Subcutaneous adipose tissue (tissue), 4 donors: ENCODE data around the gene AMZ1. TPM values are rescaled to one million over a fixed set of nuclear protein-coding genes. Genes with fewer than 3 reads are reported as not detected.

ENCODE experiments used
- total RNA-seq, 4 donors: library from RNA; depleted of rRNA; stranded (reverse); fragments of >200 nt; gene quantifications; one replicate each; pipeline ENCODE4 v1.1.0, GENCODE V29; 2016
- TF ChIP-seq, protein P1 (sequence below): fragments of 450-650 bp; IDR thresholded peaks from one replicate; pipeline ENCODE4 v1.5.1; 2016; ENCODE audit warnings: low read depth, mild to moderate bottlenecking, control low read depth, antibody characterized with exemption, moderate library complexity

Gene AMZ1
- total RNA-seq, 4 donors from 2014 or later, result 0.19 to 0.68 (median 0.22) TPM; not detected in 1

DNA sequence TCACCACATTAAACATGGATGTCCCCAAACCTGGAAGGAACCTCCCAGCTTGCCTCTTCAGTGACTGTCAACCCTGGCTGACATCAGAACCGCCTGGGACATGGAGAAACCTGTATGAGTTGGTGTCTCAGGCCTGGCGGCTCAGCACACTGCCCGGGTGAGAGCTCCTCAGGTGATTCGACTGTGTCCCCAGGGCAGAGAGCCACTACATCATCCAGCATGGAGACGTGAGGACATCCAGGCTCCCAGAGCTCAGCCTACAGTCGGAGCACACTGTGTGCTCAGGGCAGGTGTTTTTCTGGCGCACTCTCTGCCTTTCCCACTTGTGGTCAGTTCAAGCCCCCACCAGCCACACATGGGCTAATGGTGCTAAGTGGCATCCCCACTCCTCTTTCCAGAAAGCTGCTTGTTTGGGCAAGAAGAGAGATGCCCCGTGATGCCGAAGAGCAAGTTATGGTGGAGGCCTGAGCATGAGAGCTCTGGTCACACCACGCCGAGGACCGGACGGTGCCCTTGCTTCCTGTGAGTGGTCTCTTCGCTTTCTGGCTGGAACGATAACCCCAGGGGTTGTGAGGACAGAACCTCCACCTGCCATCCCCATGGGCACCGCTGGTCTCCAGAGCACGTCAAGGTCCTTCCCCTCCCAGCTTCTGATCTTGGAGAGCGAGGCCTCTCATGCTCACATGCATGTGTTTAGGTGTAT is 38.5 kb downstream of the AMZ1 start:
- TF ChIP-seq, protein P1, sequence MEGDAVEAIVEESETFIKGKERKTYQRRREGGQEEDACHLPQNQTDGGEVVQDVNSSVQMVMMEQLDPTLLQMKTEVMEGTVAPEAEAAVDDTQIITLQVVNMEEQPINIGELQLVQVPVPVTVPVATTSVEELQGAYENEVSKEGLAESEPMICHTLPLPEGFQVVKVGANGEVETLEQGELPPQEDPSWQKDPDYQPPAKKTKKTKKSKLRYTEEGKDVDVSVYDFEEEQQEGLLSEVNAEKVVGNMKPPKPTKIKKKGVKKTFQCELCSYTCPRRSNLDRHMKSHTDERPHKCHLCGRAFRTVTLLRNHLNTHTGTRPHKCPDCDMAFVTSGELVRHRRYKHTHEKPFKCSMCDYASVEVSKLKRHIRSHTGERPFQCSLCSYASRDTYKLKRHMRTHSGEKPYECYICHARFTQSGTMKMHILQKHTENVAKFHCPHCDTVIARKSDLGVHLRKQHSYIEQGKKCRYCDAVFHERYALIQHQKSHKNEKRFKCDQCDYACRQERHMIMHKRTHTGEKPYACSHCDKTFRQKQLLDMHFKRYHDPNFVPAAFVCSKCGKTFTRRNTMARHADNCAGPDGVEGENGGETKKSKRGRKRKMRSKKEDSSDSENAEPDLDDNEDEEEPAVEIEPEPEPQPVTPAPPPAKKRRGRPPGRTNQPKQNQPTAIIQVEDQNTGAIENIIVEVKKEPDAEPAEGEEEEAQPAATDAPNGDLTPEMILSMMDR, result no peak

DNA sequence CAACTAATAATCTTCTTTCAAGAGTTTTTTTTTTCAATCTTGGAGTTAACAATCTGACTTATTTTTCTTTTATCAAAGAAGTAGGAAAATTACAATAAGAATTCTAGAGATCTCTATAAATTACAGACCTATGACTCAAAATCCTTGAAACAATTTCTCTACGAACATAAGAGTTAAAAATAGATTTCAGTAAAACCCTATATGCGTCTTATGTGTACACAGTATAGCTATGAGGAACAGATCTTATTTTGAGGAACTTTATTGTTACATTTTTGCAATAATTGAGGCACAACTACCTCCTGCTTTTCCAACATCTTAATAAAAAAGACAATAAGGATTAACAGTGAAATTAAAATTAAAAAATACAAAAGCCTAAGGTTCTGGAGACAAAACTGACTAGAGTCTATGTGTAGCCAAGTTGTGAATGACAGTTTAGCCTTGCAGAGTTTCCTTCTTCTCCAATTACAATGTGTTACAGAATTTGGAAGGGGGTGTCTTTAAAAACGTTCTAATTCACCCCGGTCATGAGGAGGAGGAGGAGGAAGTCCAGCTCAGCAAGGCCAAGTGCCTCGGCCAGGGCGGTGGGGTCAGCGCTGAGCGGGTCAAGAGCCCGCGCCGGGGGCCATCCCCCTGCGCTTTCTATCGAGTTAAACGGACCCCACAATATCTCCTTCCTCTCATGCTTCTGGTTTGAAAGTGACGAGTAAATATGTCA is 40.5 kb downstream of the AMZ1 start:
- TF ChIP-seq, protein P1, result no peak

DNA sequence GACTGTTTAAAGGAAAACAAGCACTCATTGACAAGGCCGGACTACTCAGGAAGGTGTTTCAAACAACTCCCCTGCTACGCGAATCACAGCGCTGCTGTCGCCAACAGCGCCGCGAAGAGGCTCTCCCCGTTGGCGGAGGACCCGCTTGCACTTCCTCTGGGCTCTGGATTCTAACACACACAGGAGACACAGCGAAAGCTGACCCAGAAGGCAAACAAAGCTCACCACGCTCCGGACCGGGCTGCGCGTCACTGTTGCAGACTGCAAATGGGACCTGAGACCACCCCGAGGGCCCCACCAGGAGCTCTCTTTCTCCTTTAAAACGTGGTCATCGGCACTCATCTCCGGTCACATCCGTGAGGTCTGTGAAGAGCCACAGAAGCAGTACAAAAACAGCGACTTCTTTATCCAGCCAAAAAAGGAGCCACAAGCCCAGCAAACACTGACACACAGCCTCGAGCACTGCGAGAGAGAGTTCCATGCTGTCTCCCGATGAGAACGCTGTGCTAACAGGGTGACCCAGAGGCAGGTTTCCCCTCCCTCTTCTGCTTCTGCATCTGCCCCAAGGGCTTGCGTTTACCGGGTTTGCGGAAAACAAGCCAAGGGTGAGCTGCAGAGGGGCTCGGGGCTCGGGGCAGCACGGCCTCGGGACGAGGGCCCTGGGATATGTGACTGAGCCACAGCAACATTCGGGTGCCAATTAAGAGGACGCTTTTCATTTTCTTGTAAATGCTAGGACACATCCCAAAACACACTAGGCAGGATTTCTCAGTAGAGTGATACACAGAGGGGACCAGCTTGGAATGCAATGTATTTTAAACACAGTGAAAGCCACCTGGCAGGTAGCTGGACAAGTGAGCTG is 41.3 kb downstream of the AMZ1 start:
- TF ChIP-seq, protein P1, result no peak

DNA sequence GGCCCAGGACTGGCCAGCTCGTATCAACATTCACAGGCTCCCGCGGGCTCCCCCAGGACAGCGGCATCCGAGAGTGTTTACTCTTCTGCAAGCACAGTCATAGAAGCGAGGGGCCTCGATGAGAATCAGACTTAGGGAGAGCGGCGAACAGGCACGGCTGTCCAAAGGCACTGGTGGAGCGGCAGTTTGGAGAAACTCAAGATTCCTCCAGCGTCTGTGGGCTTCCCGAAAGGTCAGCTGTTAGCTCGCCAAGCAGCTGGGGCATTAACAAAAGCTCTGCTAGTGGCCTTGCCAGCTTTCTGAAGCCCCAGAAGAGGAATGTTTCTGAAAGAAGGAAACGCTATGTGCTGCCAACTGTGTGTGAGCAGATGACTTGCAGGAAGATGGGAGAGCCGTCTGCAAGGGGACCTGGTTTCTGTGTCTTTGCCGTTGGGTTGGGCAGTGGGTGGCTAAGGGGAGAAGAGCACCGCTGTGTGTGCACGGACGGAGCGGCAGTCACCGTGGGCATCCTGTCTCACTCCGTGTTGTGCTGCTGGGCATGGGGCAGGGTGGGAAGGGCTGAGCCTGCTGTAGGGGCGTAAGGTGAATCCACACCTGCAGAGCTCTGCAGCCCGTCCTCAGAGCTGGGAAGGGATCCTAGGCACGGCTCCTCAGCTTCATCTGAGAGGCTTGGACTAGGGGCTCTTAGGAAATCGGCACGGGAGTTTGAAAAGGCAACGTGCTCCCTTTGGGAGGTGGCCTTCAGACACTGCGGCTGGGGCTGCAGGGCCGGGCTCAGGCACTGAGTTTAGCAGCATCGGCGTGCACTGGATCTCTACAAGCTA is 42.1 kb downstream of the AMZ1 start:
- TF ChIP-seq, protein P1, result no peak

DNA sequence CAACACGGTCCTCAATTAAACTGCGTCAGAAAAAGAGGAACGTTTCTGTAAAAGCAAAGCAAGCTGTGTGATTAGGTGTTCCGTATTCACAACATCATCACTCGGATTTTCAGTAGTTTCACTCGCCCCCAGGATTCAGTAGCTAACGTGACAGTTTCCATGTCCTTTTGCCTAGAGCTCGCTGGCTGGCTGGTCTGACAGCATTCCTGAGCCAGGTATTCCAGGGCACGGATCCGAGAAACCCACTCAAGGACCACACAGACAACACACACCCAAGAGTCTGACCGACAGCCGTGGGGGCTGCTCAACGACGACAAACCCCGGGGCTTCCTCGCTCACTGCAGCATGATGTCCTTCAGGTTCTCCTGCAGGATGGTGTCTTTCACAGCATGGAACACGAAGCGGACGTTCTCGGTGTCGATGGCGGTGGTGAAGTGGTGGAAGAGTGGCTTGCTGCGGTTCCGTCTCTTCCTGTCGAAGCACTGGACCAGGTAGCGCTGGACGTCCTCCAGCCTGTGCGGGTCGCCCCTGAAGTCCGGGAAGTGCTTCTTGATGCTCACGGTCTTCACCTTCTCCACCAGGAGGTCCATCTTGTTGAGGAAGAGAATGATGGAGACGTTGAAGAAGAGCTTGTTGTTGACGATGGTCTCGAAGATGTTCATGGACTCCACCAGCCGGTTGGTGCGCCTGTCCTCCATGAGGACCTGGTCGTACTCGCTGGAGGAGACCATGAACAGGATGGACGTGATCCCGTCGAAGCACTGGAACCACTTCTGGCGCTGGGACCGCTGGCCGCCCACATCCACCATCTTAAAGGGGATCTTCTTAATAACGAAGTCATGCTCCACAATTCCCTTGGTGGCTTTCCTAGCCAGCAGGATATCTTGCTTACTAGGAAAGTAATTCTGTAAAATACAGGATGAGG is 43.1 kb downstream of the AMZ1 start:
- TF ChIP-seq, protein P1, result no peak

DNA sequence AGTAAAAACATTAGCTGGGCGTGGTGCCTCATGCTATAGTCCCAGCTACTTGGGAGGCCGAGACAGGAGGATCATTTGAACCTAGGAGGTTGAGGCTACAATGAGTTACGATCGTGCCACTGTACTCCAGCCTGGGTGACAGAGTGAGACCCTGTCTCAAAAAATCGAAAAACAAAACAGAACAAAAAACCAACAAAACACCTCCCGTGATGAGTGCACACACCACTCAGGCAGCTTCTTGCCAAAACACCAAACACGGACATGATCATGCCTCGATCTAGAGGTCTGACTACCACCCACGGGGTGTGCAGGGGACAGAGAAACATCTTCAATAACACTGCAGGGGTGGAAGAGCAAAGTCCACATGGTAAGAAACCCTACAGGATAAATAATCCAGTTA is 44.4 kb downstream of the AMZ1 start:
- TF ChIP-seq, protein P1, result no peak
